Mucosa of gallbladder (tissue), 1 donor: ENCODE measurements around the gene NPTX2. TPM values are rescaled to one million over a fixed set of nuclear protein-coding genes. Genes with fewer than 3 reads are reported as not detected.

Experiments used
- DNase-seq: peaks from one replicate; pipeline ENCODE4 v3.0.0-alpha.2; 2020; ENCODE audit warnings: low spot score
- total RNA-seq: library from RNA; stranded (reverse); gene quantifications from one replicate; pipeline ENCODE4 v1.2.1, GENCODE V29; 2021
- donor health status: DM: no; HTN: no; CAD: no.

Gene NPTX2
- total RNA-seq, 1 donor from 2014 or later: 2.7 TPM

DNA sequence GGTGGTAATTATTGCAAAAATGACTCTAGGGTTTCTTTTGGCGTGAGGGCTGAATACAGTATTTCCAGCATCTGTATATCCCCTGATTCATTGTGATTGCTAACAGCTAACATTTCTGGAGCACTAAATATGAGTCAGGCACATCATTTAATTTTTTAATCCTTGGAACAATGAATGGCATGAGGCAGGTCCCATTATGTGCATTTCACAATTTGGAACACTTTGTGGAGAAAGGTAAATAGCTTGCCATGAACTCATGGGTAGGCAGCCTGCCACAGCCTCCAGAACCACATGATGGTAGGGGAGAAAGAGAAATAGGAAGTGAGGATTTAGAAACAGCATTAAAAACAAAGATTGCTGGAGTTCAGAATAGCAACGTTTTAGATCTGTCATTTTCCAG lies 1.7 kb downstream of the NPTX2 start:
- DNase-seq: no peak

DNA sequence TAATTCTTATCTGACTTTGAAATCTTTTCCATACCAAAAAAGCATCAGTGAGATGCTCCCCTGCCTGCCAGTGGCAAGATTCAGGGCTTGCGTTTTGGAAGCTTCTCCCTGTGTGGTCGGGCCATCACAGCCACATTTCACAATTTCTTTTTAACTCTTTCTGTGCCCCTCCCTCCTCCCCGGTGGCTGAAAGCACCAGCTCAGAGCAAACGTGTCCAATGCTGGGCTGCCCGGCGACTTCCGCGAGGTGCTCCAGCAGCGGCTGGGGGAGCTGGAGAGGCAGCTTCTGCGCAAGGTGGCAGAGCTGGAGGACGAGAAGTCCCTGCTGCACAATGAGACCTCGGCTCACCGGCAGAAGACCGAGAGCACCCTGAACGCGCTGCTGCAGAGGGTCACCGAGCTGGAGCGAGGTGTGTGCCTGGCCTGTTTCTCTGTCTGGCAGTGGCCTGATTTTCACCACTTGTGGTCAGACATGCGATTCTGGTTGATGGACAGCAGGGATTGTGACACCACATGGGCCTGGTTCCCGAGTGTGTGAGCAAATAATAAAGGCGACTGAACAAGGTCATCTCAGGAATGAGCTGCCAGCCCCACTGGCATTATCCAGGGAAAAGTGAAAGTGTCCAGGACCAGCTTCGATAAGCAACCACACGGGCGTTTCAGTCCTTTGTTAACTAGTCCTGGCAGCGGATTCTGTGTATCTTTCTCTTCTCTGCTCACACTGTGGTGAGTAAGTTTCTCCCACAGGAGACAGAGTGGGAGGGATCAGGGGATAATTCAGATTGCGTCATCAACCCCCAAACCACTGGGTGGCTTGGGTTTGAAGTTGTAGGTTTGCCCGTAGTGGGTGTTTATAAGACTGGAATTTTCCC lies 2.6 kb downstream of the NPTX2 start:
- DNase-seq: no peak

DNA sequence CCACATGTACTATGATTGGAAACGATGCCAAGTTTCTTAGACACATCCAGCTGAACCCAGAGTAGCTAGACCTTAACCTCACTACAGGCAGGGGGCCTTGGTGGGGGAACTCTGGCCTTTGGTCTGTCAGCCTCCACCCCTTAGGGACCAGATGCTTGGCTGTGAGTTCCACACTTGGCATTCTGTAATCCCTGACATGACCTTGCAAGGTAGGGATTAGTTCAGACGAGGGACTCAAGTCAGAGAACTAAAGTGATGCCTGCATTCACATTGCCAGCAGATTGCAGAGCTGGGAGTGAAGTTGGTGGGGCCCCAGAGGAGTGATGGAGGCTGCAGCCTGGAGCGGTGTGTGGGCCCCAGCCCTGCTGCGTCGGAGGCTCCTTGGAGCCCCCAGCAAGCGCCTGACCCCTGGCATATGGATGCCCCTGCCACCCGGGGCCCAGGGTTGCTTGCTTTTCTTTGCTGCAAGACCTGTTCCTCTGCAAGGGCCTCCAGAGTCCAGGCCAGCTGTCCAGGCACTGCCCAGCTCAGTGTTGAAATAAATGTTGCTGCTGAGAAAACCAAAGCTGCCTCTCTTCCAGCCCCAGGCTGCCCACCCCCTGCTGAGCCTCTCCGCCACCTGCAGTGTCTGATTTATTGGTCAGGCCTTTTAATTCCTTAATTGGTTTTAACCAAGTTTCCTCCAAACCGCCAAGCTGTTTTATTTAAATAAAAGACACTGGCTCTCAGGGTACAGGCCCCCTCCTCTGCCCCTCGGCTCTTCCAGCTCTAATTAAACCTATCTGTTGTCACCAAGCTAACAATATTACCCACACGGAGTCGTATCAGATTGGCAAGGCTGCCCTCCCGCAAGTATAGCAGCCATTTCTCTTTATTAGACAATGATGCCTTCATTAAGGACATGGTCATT lies 4.7 kb downstream of the NPTX2 start:
- no peak for DNase-seq

DNA sequence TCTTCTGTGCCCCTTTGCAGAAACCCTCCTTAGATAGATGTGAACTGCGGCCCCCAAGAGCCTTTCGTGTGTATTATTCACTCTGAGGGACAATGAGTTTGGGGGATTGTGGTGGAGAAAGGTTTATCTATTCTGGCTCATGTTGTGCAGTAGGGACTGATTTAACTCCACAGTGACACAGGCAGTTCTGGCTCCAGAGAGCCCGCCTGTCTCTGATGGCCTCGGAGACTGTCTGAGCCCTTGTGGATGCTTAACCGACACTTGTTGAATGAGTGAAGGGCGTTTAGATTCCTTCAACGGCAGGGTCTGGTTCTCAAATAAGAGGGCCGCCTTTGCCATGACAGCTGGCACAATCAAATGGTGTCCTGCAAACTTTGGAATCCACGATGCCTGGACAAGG lies 5.8 kb downstream of the NPTX2 start:
- no peak for DNase-seq

DNA sequence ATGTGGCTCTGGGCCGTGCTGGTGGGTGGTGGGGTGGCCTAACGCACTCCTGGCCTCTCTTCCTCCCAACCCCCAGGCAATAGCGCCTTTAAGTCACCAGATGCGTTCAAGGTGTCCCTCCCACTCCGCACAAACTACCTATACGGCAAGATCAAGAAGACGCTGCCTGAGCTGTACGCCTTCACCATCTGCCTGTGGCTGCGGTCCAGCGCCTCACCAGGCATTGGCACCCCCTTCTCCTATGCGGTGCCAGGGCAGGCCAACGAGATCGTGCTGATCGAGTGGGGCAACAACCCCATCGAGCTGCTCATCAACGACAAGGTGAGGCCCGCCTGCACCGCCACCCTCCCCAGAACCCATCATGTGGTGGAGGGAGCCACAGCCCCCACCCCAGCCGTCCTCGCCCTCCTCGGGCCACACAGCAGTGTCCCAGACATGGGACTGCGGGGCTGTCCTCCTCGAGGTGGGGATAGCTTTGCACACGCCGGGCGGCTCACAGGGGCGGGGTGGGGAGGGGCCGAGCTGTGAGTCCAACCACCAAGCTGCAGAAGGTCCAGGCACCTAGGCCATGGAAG lies 7.8 kb downstream of the NPTX2 start:
- no peak for DNase-seq

DNA sequence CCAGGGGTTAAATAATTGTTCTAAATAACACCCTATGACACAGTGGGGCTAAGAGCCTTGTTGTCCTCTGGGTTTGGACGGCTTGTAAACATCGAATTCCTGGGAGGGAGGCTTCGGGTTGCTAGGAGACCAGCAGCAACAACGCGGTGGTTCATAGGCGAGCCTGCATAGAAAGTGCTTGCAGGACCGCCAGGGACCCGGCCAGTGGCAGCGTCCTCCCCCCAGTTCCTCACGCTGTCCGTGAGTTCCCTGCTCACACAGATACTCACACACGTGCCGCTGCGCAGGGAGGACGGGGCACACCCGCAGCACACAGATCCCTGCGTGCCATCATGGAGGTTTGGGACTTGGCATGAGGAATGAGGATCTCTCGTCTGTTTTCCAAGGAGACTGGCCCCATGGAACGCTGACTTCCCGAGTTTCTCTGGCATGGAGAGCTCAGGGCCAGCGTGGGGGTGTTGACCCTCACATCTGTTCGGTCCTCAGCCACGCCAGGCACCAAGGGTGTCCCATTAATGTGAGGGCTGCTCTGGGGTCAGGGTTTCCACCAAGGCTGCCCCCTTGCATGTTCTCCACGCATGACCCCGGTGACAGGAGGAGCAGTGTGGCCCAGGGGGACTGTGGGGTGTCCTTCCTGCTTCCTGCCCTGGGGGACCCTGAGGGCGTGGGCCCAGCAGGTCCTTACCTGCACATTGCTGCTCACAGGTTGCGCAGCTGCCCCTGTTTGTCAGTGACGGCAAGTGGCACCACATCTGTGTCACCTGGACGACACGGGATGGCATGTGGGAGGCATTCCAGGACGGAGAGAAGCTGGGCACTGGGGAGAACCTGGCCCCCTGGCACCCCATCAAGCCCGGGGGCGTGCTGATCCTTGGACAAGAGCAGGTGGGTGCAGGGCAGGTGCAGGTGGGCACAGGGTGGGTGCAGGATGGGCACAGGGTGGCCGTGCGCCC lies 9.7 kb downstream of the NPTX2 start:
- no peak for DNase-seq

DNA sequence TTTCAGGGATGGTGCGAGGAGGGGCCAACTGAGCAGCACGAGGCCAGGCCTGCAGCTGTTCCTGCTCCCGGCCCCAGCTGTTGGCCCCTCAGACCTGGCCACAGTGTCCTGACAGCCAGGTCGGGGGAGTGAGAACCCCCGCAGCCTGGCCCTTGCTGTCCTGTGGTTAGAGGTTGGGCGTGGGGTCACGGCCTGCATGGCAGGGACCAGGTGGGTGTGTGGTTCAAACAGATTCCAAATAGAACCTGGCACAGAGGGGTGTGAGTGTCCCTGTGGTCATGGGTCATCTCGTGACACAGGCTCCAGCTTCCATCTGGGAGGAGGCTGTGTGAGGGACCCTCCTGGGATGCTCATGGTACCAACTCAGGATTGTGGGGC lies 10.3 kb downstream of the NPTX2 start:
- no peak for DNase-seq

DNA sequence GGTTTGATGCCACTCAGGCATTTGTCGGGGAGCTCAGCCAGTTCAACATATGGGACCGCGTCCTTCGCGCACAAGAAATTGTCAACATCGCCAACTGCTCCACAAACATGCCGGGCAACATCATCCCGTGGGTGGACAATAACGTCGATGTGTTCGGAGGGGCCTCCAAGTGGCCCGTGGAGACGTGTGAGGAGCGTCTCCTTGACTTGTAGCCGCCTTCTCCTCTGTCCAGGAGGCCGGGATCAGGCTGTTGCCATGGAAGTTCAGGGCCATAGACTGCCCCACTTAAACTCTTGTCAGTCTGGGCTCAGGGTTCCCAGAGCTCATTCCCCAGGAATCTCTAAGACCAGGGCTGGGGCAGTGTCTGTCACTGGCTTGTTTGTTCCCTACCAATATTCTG lies 11.3 kb downstream of the NPTX2 start:
- DNase-seq: no peak

DNA sequence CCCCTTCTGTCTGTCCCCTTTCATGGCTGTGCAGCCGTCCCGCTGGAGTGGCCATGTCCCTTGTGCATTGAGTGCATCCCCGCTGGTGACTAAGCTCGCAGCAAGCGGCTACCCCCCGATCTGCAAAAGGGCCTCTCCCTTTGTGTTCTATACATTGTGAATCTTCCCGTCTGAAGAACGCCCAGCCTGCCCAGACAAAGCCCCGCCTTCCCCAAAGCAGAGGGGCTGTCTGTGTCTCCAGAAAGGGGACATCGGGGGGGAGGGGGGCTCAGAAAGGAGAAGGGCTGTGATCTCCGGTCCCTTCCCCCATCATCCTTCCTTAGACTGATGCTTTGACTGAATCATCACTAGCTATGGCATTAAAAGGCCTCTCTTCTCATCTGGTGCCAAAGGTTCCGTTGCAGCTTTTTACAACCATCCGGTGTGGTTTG lies 11.9 kb downstream of the NPTX2 start:
- no peak for DNase-seq

DNA sequence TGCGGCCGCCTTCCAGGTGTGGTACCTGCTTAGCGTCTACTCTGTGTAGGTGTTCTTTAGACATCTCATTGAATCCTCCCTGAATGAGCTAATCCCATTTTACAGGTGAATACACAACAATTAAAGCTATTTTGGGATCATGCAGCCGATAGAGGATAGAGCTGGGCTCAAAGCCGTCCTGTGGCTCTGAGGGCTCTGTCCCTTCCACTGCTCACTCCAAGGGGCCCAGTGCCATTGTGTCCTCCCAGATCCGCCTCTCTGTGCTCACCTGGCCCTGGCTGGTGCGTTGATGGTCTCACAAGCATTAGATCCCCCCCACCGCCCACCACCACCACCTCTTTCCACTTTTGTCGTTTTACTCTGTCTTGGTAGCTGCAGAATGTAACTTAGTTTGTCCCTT lies 13.1 kb downstream of the NPTX2 start:
- no peak for DNase-seq

DNA sequence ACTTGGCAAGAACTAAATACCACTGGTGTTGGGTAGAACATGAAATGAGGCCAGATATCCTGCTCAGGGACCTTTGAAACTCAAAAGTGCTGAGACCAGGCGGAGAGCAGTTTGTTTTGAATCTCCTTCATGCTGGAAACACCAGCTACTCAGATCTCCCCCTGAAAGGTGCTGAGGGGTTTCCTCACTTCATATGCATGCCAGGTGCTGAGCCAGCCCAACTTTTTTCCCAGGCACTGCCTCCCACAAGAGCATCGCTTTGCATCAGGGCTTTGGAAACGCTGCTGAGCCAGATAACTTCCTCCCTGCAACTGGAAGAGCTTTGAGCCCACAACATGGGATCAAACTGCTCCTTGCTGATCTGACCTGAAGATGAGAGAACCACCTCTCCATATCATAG lies 13.7 kb downstream of the NPTX2 start:
- no peak for DNase-seq

DNA sequence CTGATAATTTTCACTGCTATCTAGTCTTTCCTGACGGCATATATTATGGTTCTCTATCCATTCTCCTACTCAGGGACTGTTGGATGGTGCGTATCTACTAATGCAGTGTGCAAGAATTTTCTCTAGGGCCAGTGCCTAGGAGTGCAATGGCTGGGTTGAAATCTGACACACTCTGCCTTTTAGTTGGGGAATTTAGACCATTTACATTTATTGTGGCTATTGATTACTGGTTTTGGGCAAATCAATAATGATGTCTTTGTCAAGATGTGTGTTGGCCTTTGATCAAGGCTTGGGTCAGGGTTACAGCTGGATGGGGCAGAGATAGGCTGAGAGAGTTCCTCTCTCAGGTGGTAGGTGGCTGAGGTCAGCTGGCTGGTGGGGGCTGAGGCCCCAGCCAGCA lies 21.8 kb downstream of the NPTX2 start:
- no peak for DNase-seq

DNA sequence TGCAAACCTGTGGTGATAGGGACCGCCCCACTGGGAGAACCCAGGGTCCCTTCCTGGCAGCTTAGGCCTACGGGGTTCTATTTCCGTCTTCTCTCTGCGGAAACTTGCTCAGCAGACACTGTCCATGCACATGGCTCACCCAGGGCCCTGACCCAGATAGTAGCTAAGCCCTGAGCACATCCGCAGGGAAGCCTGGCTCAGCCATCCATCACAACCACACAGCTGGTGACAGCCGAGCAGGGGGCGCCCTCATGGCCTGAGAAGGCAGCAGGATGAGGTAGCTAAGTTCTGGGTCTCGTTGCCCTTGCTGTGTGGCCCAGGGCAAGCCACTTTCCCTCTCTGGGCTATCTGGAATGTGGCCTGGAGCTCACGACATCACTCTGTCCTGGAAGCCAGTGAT lies 23.3 kb downstream of the NPTX2 start:
- no peak for DNase-seq

DNA sequence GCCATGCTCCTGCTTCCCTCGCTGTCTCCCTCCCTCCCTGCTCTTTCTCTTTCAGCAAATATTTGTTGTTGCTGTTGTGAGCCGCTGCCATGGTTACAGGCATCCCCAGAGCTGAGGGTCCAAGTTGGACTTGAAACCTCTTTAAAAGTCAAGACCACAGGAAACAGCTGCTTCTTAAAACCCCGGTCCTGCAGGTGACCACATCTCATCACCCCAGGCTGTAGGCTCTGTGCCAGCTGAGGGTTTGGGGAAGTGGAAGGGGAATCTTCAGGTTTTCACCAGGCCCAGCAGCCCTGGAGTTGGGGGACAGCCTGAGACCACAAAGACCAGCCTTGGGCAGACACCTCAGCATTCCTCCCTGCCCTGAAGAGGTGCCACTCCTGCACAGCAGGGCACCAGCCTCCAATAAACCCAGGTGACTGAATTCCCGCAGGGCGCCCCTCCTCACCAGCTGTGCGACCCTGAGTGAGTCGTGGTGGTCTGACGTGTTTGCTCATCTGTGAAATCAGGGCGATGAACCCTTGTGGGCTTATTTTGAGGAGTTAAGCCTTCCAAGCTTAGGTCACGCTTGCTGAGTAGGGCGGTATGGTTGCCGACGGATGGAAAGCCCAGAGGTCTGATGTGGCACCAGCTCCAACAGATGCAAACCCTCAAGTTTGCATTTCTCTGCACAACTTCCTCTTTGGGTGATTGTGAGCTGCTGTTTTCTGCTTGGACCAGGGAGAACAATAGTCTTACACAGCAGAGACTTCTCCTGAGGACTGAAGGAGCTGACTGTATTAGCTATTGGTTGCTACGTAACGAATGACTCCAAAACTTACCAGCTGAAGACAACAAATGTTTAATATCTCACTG lies 24.8 kb downstream of the NPTX2 start:
- DNase-seq: no peak

DNA sequence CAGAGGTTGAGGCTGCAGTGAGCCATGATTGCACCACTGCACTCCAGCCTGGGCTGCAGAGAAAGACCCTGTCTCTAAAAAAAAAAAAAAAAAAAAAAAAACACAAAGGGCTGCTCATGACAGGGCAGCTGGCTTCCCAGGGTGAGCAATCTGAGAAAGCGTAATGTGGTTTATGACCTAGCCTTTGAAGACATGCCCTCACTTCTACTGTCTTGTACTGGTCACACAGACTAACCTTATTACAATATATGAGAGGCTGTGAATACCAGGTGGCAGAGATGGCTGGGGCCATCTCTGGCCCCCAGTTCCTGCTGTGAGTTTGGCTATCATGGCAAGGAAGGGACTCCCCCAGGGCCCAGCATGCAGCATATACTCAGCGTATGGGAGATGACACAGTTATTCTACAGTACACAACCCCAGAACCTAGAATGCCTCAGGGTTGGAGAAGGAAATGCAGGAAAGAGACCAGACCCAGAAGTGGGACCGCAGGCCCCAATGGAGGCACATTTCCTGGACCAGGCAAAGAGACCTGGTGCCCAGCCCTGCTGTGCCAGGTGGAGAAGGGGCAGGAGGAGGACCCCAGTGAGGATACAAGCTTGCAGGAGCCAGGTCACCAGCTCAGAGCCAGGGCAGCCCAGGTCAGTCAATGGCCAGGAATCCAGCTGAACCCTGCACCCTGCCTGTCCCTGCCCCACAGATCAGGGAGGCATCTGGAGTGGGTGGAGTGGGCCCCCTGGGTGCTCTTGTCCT lies 26.3 kb downstream of the NPTX2 start:
- DNase-seq: no peak

DNA sequence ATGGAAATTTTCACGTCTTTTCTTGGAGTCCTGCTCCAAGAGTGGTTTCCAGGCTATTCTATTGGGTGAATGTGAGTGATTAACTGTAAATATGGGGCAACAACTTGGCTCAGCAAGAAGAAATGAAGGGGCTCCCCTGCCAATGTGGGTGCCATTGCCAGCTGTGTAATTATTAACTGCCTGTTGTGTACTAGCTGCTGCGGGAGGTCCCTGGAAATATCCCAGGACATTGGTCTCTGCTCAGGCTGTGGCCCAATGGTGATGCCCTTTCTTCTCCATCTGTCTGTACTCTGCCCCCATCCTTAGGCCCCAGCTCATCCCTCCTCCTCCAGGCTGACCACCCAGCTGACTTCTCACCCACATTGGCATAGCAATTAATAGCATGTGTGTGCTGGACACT lies 29.4 kb downstream of the NPTX2 start:
- no peak for DNase-seq

DNA sequence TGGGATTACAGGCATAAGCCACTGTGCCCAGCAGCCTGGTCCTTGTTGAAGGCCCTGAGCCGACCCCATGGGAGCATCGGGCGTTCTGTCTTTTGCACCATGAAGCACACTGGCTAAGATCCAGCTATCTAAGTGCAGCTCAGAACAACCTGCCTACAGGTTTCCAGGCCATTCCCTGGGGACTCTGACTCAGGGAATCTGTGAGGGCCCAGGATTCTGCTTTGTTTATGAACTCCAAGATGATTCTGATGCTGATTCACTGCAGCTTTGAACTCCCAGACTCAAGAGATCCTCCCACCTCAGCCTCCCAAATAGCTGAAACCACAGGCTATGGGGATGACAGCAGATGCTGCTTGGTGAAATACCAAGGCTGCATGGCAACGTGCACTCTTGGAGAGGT lies 30.2 kb downstream of the NPTX2 start:
- DNase-seq: no peak

DNA sequence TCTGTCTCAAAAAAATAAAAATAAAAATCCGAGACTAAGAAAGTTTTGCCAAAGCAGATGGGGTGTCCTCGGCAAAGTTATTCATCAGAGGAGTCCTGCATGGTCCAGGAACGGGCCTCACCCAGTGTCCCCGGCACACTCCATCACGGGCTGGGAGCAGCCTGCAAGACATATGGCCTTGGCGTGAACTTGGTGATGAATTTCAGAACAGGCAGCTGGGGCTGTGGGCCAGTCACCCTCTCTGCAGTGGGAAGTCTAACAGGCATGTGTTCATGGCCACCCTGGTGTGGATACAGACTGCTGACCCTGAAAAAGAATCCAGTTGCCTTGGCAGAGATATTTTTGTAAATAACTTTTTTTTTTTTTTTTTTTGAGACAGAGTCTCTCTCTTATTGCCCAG lies 34.7 kb downstream of the NPTX2 start:
- no peak for DNase-seq

DNA sequence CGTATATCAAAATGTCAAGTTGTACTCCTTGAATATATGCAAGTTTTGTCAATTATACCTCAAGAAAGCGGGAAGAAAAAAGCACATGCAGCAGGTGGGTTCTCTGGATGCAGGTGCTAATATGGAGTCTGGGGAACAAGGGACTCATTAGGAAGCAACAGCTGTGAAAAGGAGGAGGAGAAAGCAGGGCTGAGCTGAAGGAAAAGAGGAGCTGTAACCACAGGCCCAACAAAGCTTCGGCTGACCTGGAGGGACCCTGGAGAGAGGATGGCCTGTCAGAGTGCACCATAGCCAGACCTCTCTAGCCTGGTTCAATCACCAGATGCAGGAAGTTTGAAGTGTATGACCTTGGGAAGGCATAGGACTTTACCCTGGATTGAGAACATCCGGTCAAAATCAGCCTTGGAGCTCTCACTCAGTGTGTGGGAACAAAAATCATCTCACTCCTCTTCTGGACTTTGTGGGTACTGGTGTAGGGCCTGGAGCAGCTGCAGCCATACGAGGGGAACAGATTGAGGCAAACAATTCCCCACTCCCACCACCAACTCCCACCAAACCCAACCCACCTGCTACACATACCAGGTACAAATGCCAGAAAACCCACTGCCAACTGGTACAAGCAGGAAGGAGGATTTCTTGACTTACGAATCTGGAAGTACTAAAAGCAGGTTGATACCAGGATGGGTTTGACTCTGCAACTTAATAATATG lies 36.7 kb downstream of the NPTX2 start:
- DNase-seq: no peak
